H1 (cell line): ENCODE results near the gene AP2B1. TPM values are rescaled to one million over a fixed set of nuclear protein-coding genes. Genes with fewer than 3 reads are reported as not detected.

ENCODE experiments used
- CTCF ChIA-PET: fragments of 300-600 bp; sonication (Branson Sonifier 250); formaldehyde crosslinking; loops from one replicate; lab custom pipeline; 2021; ENCODE audit not compliant: partially characterized antibody; lab: Charles Lee
- POLR2A ChIA-PET: fragments of 300-600 bp; sonication (Branson Sonifier 250); formaldehyde crosslinking; loops from one replicate; lab custom pipeline; 2021; ENCODE audit warnings: inconsistent platforms; ENCODE audit not compliant: partially characterized antibody; lab: Charles Lee
- DNase-seq, 2 experiments: peaks; one replicate each; pipeline versions ENCODE4 v3.0.0 to v3.0.0-alpha.2; 2010 to 2022; ENCODE audit warnings: low spot score in 2 of 2, low read depth in 1 of 2, mixed read lengths in 1 of 2
- FAIRE-seq: peaks from 2 replicates; lab custom pipeline; 2011; peaks lifted over from hg19 to GRCh38; lab: Jason Lieb, UNC
- H2AFZ ChIP-seq: 2 replicates; pipeline ENCODE4 v1.8.1; 2012; ENCODE audit warnings: low read length, inconsistent platforms
- H2AK5ac ChIP-seq: 2 replicates; pipeline ENCODE4 v1.6.1; 2013; ENCODE audit warnings: low read depth, low read length
- H2BK120ac ChIP-seq: replicated peaks from 2 replicates; pipeline ENCODE3; 2013; ENCODE audit warnings: low read depth, low read length, inconsistent platforms
- H2BK12ac ChIP-seq: 2 replicates; pipeline ENCODE4 v1.6.1; 2013; ENCODE audit warnings: low read depth, low read length
- H2BK15ac ChIP-seq: 2 replicates; pipeline ENCODE4 v1.6.1; 2013; ENCODE audit warnings: low read length
- H2BK20ac ChIP-seq: 2 replicates; pipeline ENCODE4 v1.6.1; 2013; ENCODE audit warnings: low read length
- H2BK5ac ChIP-seq: 2 replicates; pipeline ENCODE4 v1.6.1; 2013; ENCODE audit warnings: low read depth, low read length
- H3K14ac ChIP-seq: 2 replicates; pipeline ENCODE4 v1.6.1; 2013; ENCODE audit warnings: inconsistent platforms; ENCODE audit not compliant: insufficient read length
- H3K18ac ChIP-seq: 2 replicates; pipeline ENCODE4 v1.6.1; 2013; ENCODE audit warnings: low read length; ENCODE audit errors: extremely low read depth
- H3K23ac ChIP-seq: 2 replicates; pipeline ENCODE4 v1.6.1; 2013; ENCODE audit warnings: inconsistent platforms; ENCODE audit not compliant: insufficient read length
- H3K23me2 ChIP-seq: 2 replicates; pipeline ENCODE4 v1.6.1; 2013; ENCODE audit warnings: low read depth, low read length
- H3K27ac ChIP-seq: 2 replicates; pipeline ENCODE4 v1.6.1; 2011; ENCODE audit warnings: low read depth, low read length, inconsistent platforms
- H3K27me3 ChIP-seq, 4 experiments: replicated peaks in 1 of 4; 1 replicate in 1 of 4; 2 replicates in 3 of 4; pipeline versions ENCODE4 v1.6.1 to v1.8.1; 2011 to 2013; ENCODE audit warnings: low read length in 3 of 4, mild to moderate bottlenecking in 3 of 4, inconsistent platforms in 2 of 4, mixed read lengths in 2 of 4, moderate library complexity in 1 of 4; ENCODE audit not compliant: control insufficient read depth in 3 of 4, insufficient read depth in 3 of 4; ENCODE audit errors: extremely low read depth in 1 of 4
- H3K36me3 ChIP-seq, 4 experiments: 2 replicates each; pipeline versions ENCODE4 v1.6.1 to v1.8.1; 2011 to 2013; ENCODE audit warnings: mild to moderate bottlenecking in 4 of 4, low read length in 3 of 4, moderate library complexity in 2 of 4, control low read depth in 1 of 4, inconsistent platforms in 1 of 4; ENCODE audit not compliant: insufficient read depth in 4 of 4, control insufficient read depth in 2 of 4
- H3K4ac ChIP-seq: replicated peaks from 2 replicates; pipeline ENCODE3; 2013; ENCODE audit warnings: low read length, low read depth, mixed read lengths, inconsistent platforms; ENCODE audit not compliant: insufficient read length
- H3K4me1 ChIP-seq, 4 experiments: replicated peaks in 1 of 4; 1 replicate in 1 of 4; 2 replicates in 3 of 4; pipeline versions ENCODE4 v1.6.1 to v1.8.1; 2011 to 2013; ENCODE audit warnings: low read length in 3 of 4, inconsistent platforms in 2 of 4, mixed read lengths in 1 of 4; ENCODE audit not compliant: insufficient read depth in 4 of 4, control insufficient read depth in 3 of 4
- H3K4me2 ChIP-seq, 2 experiments: 2 replicates each; pipeline versions ENCODE4 v1.6.1 to v1.8.1; 2011 to 2013; ENCODE audit warnings: low read depth in 2 of 2, low read length in 2 of 2, control low read depth in 1 of 2, inconsistent platforms in 1 of 2, mild to moderate bottlenecking in 1 of 2; ENCODE audit not compliant: insufficient read depth in 1 of 2
- H3K4me3 ChIP-seq, 4 experiments: fragments of 200-600, 300-600 bp in 1 of 4; sonication (generic), shearing (Covaris generic), sonication (Bioruptor Twin) in 1 of 4; 2 replicates each; pipeline versions ENCODE4 v1.5.1 to v1.8.1; 2011 to 2016; ENCODE audit warnings: low read length in 4 of 4, low read depth in 3 of 4, control low read depth in 2 of 4, inconsistent platforms in 2 of 4, mild to moderate bottlenecking in 2 of 4, mixed read lengths in 1 of 4, moderate library complexity in 1 of 4; ENCODE audit not compliant: insufficient read depth in 2 of 4; ENCODE audit errors: extremely low read depth in 1 of 4
- H3K56ac ChIP-seq: replicated peaks from 2 replicates; pipeline ENCODE3; 2013; ENCODE audit warnings: low read depth, mild to moderate bottlenecking, mixed read lengths, low read length, inconsistent platforms; ENCODE audit not compliant: insufficient read length
- H3K79me1 ChIP-seq: 2 replicates; pipeline ENCODE4 v1.6.1; 2013; ENCODE audit warnings: low read depth, low read length, control low read depth
- H3K79me2 ChIP-seq, 2 experiments: 2 replicates each; pipeline versions ENCODE4 v1.6.1 to v1.8.1; 2012 to 2013; ENCODE audit warnings: low read length in 2 of 2, mild to moderate bottlenecking in 2 of 2, inconsistent platforms in 1 of 2; ENCODE audit not compliant: insufficient read depth in 2 of 2, control insufficient read depth in 1 of 2
- H3K9ac ChIP-seq, 4 experiments: replicated peaks in 1 of 4; 1 replicate in 1 of 4; 2 replicates in 3 of 4; pipeline versions ENCODE4 v1.6.1 to v1.8.1; 2011 to 2013; ENCODE audit warnings: low read depth in 3 of 4, low read length in 3 of 4, control low read depth in 2 of 4, mild to moderate bottlenecking in 2 of 4, moderate library complexity in 2 of 4, inconsistent platforms in 1 of 4; ENCODE audit errors: extremely low read depth in 1 of 4
- H3K9me3 ChIP-seq, 2 experiments: 2 replicates each; pipeline versions ENCODE4 v1.6.1 to v1.8.1; 2012 to 2013; ENCODE audit warnings: mild to moderate bottlenecking in 2 of 2, moderate library complexity in 2 of 2, control low read depth in 1 of 2, inconsistent platforms in 1 of 2, low read depth in 1 of 2, low read length in 1 of 2, mixed read lengths in 1 of 2; ENCODE audit not compliant: insufficient read depth in 2 of 2
- H4K20me1 ChIP-seq, 2 experiments: replicated peaks in 1 of 2; 2 replicates each; pipeline versions ENCODE3 to v1.8.1; 2011 to 2013; ENCODE audit warnings: inconsistent platforms in 2 of 2, low read length in 2 of 2, mild to moderate bottlenecking in 1 of 2; ENCODE audit not compliant: insufficient read depth in 2 of 2, control insufficient read depth in 1 of 2
- H4K5ac ChIP-seq: 2 replicates; pipeline ENCODE4 v1.6.1; 2013; ENCODE audit warnings: low read length, low read depth, mixed read lengths, inconsistent platforms; ENCODE audit not compliant: insufficient read length
- H4K8ac ChIP-seq: 2 replicates; pipeline ENCODE4 v1.8.0; 2013; ENCODE audit warnings: mild to moderate bottlenecking, moderate library complexity, low read length, inconsistent platforms; ENCODE audit not compliant: insufficient read depth; ENCODE audit errors: extremely low read depth
- H4K91ac ChIP-seq: replicated peaks from 2 replicates; pipeline ENCODE3; 2013; ENCODE audit warnings: low read length, mixed read lengths, inconsistent platforms; ENCODE audit not compliant: insufficient read length
- BRCA1 ChIP-seq: IDR thresholded peaks from 2 replicates; pipeline ENCODE4 v1.6.1; 2012; ENCODE audit warnings: low read depth, low read length, improper control_type of control experiment
- CEBPB ChIP-seq: IDR thresholded peaks from 2 replicates; pipeline ENCODE4 v1.6.1; 2012; ENCODE audit warnings: low read depth, low read length
- CHD1 ChIP-seq: IDR thresholded peaks from 2 replicates; pipeline ENCODE4 v1.6.1; 2012; ENCODE audit warnings: low read depth, low read length, improper control_type of control experiment
- EZH2 ChIP-seq: fragments of 200-600 bp; sonication (generic); IDR thresholded peaks from 2 replicates; pipeline ENCODE4 v1.7.1; 2012; ENCODE audit warnings: low read depth, mild to moderate bottlenecking, moderate library complexity, low read length, inconsistent platforms; ENCODE audit not compliant: severe bottlenecking
- HDAC2 ChIP-seq, 2 experiments: fragments of 300-600 bp in 1 of 2; sonication (generic) in 1 of 2; IDR thresholded peaks; 2 replicates each; pipeline ENCODE4 v1.6.1; 2011 to 2012; ENCODE audit warnings: low read depth in 2 of 2, low read length in 2 of 2, mild to moderate bottlenecking in 2 of 2, moderate library complexity in 2 of 2, borderline replicate concordance in 1 of 2, inconsistent platforms in 1 of 2
- KDM5A ChIP-seq: fragments of 200-600 bp; IDR thresholded peaks from 2 replicates; pipeline ENCODE4 v1.7.1; 2012; ENCODE audit warnings: mild to moderate bottlenecking, low read length, inconsistent platforms, mixed read lengths
- NANOG ChIP-seq: IDR thresholded peaks from 2 replicates; pipeline ENCODE4 v1.6.1; 2011; ENCODE audit warnings: low read length, low read depth, mild to moderate bottlenecking, inconsistent platforms; ENCODE audit not compliant: insufficient read depth, poor library complexity, severe bottlenecking
- RAD21 ChIP-seq, 2 experiments: IDR thresholded peaks in 1 of 2; conservative IDR thresholded peaks in 1 of 2; 2 replicates each; pipeline ENCODE4 v1.6.1; 2011; ENCODE audit warnings: low read depth in 2 of 2, low read length in 2 of 2, improper control_type of control experiment in 1 of 2, inconsistent platforms in 1 of 2, mild to moderate bottlenecking in 1 of 2, moderate library complexity in 1 of 2
- RFX5 ChIP-seq: IDR thresholded peaks from 2 replicates; pipeline ENCODE4 v1.6.1; 2011; ENCODE audit warnings: low read depth, low read length, improper control_type of control experiment, borderline replicate concordance
- SIN3A ChIP-seq, 2 experiments: IDR thresholded peaks in 1 of 2; conservative IDR thresholded peaks in 1 of 2; 2 replicates each; pipeline ENCODE4 v1.6.1; 2011 to 2012; ENCODE audit warnings: low read length in 2 of 2, improper control_type of control experiment in 1 of 2, low read depth in 1 of 2, mild to moderate bottlenecking in 1 of 2
- SP2 ChIP-seq: IDR thresholded peaks from 2 replicates; pipeline ENCODE4 v1.6.1; 2012; ENCODE audit warnings: mild to moderate bottlenecking, low read length, inconsistent platforms
- TAF7 ChIP-seq: optimal IDR thresholded peaks from 2 replicates; pipeline ENCODE3; 2011; ENCODE audit warnings: low read depth, mild to moderate bottlenecking, inconsistent platforms, low read length, moderate library complexity, borderline replicate concordance
- WGBS, 2 experiments: shearing (Covaris generic) in 1 of 2; methylation state at CpG; one replicate each; pipeline versions ENCODE4 v1.1.6 to v1.1.7; 2013 to 2015; ENCODE audit warnings: low lambda C conversion rate in 2 of 2, mixed read lengths in 2 of 2, inconsistent platforms in 1 of 2, low coverage in 1 of 2, missing lambda C conversion rate in 1 of 2; ENCODE audit not compliant: insufficient replicate concordance in 2 of 2, insufficient coverage in 1 of 2, insufficient read length in 1 of 2; ENCODE audit errors: extremely low coverage in 1 of 2, missing lambda C conversion rate in 1 of 2; 5-methylcytosine and 5-hydroxymethylcytosine counted together
- polyA plus RNA-seq, 7 experiments: library from polyadenylated mRNA; depleted of rRNA in 3 of 7; stranded (reverse) in 5 of 7; unstranded in 2 of 7; fragments of >200 nt in 5 of 7; fragments of 200-250 nt in 2 of 7; gene quantifications; 1 replicate in 5 of 7; 2 replicates in 1 of 7; 4 replicates in 1 of 7; pipeline versions ENCODE4 v1.2.1 to v1.2.3, GENCODE V29; 2011 to 2013; ENCODE audit warnings: missing spikeins in 2 of 7, mixed read lengths in 2 of 7
- total RNA-seq: library from RNA; stranded (reverse); fragmentation: NEBNext Ultra II Directional; extraction: Animal tissue kit (Norgen Biotek cat#: 25700); gene quantifications from 2 replicates; pipeline ENCODE4 v1.2.1, GENCODE V29; 2021

AP2B1 gene
- total and polyA plus RNA-seq, 2 of the 8 experiments (the other 6 are each of a cell fraction or from before 2014, with no cell fraction given) = 95.5 to 199 TPM

- H3K4ac ChIP-seq = no peak overlapping the region
- FAIRE-seq = no peak
- TF ChIP-seq CHD1 = no peak
- no peak for TF ChIP-seq KDM5A
- TF ChIP-seq SP2 = no peak
- no peak for TF ChIP-seq SIN3A (conservative IDR thresholded peaks at IDR 0.05 in 1 of 2, IDR thresholded peaks at IDR 0.05 in 1 of 2; ENCODE audit: low read depth in 1 of 2, low read length in 2 of 2)
- no peak for TF ChIP-seq BRCA1
- no peak for TF ChIP-seq NANOG
- no peak for TF ChIP-seq RAD21 (IDR thresholded peaks at IDR 0.05 in 1 of 2, conservative IDR thresholded peaks at IDR 0.05 in 1 of 2; ENCODE audit: low read depth in 2 of 2, low read length in 2 of 2)
- TF ChIP-seq CEBPB = no peak
- no peak for TF ChIP-seq RFX5
- no peak for TF ChIP-seq EZH2
- no peak for TF ChIP-seq HDAC2 (IDR thresholded peaks at IDR 0.05; ENCODE audit: borderline replicate concordance in 1 of 2, low read depth in 2 of 2, low read length in 2 of 2)
- no peak for TF ChIP-seq TAF7
Observed at GRCh38 chr17:35568561-35568960, 18.6 kb upstream of the AP2B1 start.

More at GRCh38 chr17:35568561-35568960, 18.6 kb upstream of the AP2B1 start:
- no peak overlapping the region for H4K8ac ChIP-seq
- no peaks in the 10 kb centered on the region; the same call in 1 of the 2 replicates for H3K79me1 ChIP-seq
- POLR2A ChIA-PET = interaction anchor here (0.7 to 1.7 kb wide), 8 partner anchors 8 to 188 kb away, joined by 3 to 14 read pairs (median 4); partner anchors contain the start of genes AP2B1 and PEX12
- no peak overlapping the region for H2BK20ac ChIP-seq
- no peak overlapping the region for H2AFZ ChIP-seq
- peaks cover 0 to 4% (median 1%) of the 10 kb centered on the region in 4 experiments; a peak in 3 of 7 replicates for H3K4me1 ChIP-seq
- H3K23me2 ChIP-seq = peaks cover 7% of the 10 kb centered on the region; the same call in 1 of the 2 replicates
- CTCF ChIA-PET = interaction anchor here (1.1 kb wide), 1 partner anchor 9 kb away, joined by 4 read pairs; no protein-coding TSS in a partner anchor
- peak overlapping the region; percentile 7 for H3K56ac ChIP-seq
- H4K5ac ChIP-seq = no peak overlapping the region
- peak overlapping the region; percentile 82 to 100 (median 94) for H3K4me3 ChIP-seq
- no peak overlapping the region for H4K91ac ChIP-seq
- WGBS, 2 experiments = 39% methylated on average over 14 of the region's 15 CpGs; no CpG with 5 or more reads in 1 of the 2 experiments
- no peak overlapping the region for H3K18ac ChIP-seq
- H3K9ac ChIP-seq = peak overlapping the region; percentile 70 to 99 (median 77)
- no peaks in the 10 kb centered on the region for H3K9me3 ChIP-seq
- H3K79me2 ChIP-seq = peaks cover 5 to 34% of the 10 kb centered on the region in 2 experiments; a peak in 3 of 4 replicates
- H3K27me3 ChIP-seq = no peaks in the 10 kb centered on the region; a peak in 1 of 7 replicates
- H2BK5ac ChIP-seq = no peak overlapping the region
- no peak overlapping the region for H2BK15ac ChIP-seq
- H2AK5ac ChIP-seq = peak overlapping the region; percentile 86; the same call in 1 of the 2 replicates
- peak overlapping the region; percentile 40; the same call in 1 of the 2 replicates for H3K27ac ChIP-seq
- DNase-seq = no peak
- H3K14ac ChIP-seq = no peak overlapping the region
- H3K36me3 ChIP-seq = 0 out of 8 replicates have a peak, but pooled peaks cover 0 to 2% (median 0%) of the 10 kb centered on the region in 4 experiments
- peak overlapping the region; percentile 77 to 98 for H3K4me2 ChIP-seq
- H3K23ac ChIP-seq = no peak overlapping the region
- H2BK120ac ChIP-seq = no peak overlapping the region
- peaks cover 0 to 1% of the 10 kb centered on the region in 2 experiments for H4K20me1 ChIP-seq
- H2BK12ac ChIP-seq = no peak overlapping the region
